Muscle of back (tissue), 13 donors: ENCODE measurements around the gene GPR148. TPM values are rescaled to one million over a fixed set of nuclear protein-coding genes. Genes with fewer than 3 reads are reported as not detected.
"Not testable (repeated sequence)": the region's sequence is repeated elsewhere in the genome, so short reads cannot be mapped to it uniquely, and the experiment has no call there.

Experiments used
- DNase-seq, 3 donors: peaks; one replicate each; pipeline versions ENCODE4 v3.0.0 to v3.0.0-alpha.2; 2013
- long read RNA-seq, 9 donors: transcript quantifications; one replicate each; lab custom pipeline, GENCODE V29; 2026
- polyA plus RNA-seq, 10 donors: library from polyadenylated mRNA; unstranded; fragments of 120-200 nt; gene quantifications; one replicate each; pipeline ENCODE4 v1.2.1, GENCODE V29; 2013; ENCODE audit not compliant: insufficient read length in 10 of 10

Gene GPR148, protein sequence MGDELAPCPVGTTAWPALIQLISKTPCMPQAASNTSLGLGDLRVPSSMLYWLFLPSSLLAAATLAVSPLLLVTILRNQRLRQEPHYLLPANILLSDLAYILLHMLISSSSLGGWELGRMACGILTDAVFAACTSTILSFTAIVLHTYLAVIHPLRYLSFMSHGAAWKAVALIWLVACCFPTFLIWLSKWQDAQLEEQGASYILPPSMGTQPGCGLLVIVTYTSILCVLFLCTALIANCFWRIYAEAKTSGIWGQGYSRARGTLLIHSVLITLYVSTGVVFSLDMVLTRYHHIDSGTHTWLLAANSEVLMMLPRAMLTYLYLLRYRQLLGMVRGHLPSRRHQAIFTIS
- not detected for polyA plus RNA-seq
- long read RNA-seq, donor 1, result 0 reads
- long read RNA-seq, donor 2, result 0 reads
- long read RNA-seq, donor 3, result 0 reads
- long read RNA-seq, donor 4, result 0 reads
- long read RNA-seq, donor 5, result 0 reads
- long read RNA-seq, donor 6, result 0 reads
- long read RNA-seq, donor 7, result 0 reads
- long read RNA-seq, donor 8, result 0 reads
- long read RNA-seq, donor 9, result 0 reads

DNA sequence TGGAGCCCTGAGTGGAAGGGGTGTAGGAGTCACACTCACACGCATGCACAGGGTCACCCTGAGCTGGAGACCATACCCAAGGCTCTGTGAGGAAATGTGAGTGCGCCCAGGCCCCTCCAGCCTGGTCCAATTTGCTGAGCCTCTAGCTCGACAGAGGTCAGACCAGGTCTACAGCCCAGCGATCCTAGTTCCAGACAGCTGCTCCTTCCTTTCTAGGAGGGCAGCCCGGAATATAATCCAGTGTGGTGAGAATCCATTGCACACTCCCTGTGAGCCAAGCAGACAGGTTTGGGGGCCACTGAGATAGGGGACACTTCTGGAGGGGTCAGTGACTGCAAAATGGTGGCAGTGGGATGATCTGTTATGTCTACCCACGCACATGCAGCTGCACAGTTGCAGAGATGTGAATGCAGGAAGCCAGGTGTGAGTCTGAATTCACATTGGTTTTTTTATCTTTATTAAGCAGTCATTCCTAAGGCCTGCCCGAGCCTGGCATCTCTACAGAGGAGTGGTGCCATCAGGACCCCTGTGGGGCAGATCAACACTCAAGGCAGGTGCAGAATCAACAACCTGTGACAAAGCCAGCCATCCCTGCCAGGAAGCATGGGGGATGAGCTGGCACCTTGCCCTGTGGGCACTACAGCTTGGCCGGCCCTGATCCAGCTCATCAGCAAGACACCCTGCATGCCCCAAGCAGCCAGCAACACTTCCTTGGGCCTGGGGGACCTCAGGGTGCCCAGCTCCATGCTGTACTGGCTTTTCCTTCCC lies at the start of gene GPR148:
Gene GPR148, plus strand, starts transcription at position 522 of the 768 bp plus-strand sequence. Its CDS starts 82 bp downstream, at position 604.
- DNase-seq, result no peak

DNA sequence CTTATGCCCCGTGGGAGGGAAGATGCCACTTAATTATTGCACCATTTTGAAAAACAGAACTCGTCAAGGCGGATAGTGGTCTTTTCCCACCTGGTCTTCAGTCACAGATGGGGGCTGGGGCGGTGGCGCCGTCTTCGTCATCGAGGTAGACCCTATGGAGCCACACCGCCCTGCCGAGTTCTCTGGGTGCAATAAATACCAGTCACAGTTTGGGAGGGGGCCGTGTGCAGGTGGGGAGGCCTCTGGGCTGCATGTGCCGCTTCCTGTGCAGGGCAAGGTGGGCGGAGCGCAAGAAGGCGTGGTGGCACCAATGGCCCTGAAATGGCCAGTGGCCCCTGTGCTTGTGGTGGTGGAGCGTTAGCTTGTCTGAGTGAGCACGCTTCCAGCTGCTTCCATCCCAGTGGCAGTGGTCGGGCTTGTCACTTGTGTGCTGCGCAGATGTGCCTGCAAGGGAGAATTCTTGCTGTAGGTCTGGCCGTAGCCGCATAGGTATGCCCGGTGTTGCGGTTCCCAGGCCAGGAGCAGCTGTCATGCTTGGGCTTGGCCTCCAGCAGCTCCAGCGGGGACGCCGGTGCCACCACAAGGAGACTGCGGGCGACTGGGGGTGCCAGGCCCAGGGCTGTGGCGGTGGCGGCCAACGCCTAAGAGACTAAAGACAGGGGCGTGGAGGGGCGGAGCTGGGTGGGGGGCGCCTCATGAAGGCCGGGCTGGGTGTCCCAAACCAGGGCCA lies 36.7 kb upstream of the GPR148 start:
- not testable (repeated sequence) for DNase-seq

DNA sequence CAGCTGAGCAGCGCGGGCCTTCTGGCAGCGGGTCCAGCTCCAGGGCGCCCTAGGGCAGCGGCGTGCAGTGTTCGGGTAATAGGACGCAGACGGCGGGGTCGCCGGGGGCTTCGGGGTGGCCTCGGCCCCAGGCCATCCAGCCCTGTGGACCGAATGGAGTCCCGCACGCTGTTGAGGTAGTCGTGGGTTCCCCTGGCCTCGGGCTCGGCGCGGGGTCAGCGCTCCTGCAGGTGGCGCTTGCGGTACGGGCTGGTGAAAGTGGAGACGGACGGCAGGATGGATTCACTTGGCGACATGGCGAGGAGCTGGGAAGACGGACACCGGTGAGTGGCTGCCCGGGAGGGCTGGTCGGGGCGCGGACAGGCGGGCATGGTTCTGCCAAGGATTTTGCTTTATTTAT lies 35.4 kb upstream of the GPR148 start:
- peak in 2 of 3 donors; percentile 0 to 2 for DNase-seq

DNA sequence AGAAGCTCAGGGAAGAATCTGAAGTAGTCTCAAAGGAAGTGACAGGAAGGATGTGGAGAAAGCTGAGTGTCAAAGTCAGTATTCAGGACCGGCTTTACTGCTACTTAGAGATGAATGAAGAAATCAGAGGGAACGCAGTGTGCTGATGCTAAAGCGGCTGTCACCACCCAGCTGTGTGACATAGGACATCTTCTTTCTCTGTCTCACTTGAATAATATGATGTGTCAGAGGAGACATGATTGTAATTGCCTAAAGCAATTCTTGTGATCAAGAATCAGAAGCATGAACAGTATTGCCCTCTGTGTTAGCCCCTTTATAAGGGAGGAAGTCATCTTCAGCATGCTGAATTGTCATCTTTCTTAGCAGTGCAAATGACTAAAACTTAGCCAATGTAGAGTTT lies 25.6 kb upstream of the GPR148 start:
- not testable (repeated sequence) for DNase-seq

DNA sequence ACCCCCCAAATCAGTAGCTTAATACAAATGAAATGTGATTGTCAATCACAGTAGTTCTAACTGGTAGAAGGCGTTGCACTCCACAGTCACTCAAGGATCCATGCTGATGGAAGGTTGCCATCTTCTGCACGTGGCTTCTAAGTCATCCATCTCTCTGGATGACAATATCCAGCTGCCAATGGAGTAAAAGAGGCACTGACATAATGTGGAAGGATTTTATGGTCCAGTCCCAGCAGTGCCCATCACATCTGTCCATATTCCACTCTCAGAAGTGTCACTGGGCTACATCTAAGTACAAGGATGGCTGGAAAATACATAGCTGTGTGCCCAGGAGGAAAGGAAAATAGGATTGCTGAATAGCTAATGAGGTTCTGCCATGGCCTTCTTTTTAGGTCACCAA lies 14.1 kb upstream of the GPR148 start:
- not testable (repeated sequence) for DNase-seq

DNA sequence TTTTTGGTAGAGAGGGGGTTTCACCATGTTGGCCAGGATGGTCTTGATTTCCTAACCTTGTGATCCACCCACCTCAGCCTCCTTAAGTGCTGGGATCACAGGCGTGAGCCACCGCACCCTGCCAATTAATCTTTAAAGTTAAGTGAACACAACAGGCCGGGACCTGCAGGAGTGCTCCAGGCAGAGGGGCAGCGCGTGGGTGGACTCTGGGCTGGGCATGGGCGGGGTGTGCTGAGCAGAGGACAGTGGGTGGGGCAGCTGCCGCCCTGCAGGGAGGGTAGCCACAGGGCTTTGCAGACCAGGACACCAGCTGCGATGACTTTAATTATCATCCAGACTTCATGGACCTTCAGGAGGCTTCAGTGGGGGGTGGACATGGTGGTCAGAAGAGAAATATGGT lies 8.8 kb upstream of the GPR148 start:
- no peak for DNase-seq

DNA sequence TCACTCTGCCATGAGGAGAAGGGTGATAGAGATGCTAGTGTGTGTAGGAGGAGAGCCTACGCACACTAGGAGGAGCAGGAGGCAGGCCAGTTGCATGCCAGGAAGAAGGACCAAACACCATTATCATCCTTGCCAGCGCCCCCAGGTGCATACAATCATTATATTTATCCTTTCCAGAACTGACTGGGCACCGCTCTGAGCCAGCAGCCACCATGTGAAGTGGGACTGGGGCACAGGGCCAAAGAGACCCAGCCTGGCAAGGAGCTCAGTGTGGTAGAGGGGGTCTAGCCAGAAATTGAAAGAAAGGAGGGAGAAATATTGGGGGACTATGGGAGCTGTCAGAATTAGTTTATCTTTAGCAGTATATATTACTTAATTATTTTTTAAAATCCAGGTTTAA lies 8.3 kb upstream of the GPR148 start:
- DNase-seq, result no peak

DNA sequence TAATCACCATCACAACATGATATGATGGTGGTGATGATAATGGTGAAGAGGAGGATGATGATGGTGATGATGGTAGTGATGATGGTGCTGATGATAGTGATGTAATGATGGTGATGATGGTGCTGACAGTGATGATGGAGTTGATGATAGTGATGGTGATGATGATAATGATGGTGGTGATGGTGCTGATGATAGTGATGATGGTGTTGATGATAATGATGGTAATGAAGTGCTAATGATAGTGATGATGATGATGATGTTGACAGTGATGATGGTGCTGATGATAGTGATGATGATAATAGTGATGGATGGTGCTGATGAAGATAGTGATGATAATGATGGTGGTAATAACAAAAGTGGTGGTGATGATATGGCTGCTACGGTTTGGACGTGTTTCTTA lies 4.4 kb upstream of the GPR148 start:
- no peak for DNase-seq

DNA sequence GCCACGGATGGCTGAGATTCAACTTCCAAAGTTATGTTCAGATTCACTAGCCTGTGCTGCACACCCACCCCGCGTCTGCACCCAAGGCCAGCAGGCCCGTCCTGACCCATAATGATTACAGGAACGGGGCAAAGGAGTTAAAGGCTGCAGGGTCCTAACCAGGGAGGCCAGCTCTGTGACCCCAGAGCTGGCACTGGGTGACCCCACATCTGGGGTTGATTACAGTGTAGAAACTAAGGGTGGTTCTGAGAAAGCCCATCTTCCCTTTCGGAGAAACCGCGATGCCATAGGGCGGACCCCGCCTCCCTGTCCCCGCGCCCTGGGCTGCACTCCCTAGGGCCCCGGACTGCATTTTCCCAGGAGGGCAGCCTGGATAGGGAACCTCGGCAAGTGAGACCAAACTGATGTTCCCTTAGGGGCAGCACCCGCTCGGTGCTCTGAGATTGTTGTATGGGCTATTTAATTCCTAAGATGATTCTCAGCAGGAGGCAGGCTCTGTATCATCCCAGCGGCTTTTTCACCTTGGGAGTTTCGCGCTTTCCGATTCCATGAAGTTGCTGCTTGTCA lies 2.2 kb upstream of the GPR148 start:
- no peak for DNase-seq

DNA sequence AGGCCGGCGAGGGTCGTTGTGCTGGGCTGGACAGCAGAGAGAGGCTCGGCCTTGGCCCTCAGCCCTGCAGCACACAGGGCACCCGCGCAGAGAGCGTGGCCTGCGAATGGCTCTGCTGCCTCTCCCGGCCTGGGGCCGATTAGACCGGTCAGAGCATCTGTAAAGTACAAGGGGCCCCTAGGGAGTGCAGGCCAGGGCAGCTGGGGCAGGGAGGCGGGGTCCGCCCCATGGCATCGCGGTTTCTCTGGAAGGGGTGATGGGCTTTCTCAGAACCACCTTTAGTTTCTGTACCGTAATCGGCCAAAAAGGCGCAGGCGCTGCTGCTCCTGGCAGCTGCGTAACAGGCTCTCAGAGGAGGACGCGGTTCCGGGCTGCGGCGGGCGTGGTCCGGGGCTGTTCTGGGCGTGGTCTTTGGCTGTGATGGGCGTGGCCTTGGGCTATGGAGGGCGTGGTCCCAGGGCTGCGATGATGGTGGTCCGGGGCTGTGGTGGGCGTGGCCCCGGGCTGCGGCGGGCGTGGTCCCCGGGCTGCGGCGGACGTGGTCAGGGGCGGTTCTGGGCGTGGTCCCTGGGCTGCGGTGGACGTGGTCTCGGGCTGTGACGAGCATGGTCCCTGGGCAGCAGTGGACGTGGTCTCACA lies 1.5 kb upstream of the GPR148 start:
- DNase-seq, result peak; percentile 47 to 74 (median 55)

DNA sequence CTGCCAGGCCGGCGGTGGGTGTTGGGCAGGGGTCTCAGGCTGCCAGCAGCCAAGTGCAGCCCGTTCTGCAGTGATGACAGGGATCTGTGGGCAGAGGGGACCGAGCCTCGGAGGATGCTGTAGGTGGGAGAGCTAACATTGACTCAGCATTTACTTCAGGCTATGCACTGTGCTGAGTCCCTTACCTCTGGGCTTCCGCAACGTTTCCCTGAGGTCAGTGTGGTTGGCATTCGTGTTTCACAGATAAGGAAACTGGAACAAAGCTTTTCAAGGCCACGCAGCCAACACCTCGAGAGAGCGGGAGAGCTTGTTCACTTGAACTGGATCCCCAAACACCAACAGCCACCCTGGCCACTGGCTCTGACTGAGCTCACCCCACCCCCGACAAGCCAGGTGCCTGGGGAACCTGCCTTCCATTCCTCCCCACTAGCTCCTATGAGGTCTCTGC lies 839 bp upstream of the GPR148 start:
- DNase-seq, result no peak

DNA sequence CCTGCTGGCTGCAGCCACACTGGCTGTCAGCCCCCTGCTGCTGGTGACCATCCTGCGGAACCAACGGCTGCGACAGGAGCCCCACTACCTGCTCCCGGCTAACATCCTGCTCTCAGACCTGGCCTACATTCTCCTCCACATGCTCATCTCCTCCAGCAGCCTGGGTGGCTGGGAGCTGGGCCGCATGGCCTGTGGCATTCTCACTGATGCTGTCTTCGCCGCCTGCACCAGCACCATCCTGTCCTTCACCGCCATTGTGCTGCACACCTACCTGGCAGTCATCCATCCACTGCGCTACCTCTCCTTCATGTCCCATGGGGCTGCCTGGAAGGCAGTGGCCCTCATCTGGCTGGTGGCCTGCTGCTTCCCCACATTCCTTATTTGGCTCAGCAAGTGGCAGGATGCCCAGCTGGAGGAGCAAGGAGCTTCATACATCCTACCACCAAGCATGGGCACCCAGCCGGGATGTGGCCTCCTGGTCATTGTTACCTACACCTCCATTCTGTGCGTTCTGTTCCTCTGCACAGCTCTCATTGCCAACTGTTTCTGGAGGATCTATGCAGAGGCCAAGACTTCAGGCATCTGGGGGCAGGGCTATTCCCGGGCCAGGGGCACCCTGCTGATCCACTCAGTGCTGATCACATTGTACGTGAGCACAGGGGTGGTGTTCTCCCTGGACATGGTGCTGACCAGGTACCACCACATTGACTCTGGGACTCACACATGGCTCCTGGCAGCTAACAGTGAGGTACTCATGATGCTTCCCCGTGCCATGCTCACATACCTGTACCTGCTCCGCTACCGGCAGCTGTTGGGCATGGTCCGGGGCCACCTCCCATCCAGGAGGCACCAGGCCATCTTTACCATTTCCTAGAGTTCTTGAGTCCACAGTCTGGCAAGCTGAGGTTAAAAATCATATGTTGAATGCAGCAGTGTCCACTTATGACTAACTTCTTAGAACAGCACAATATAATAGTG lies 741 bp downstream of the GPR148 start:
- no peak for DNase-seq

DNA sequence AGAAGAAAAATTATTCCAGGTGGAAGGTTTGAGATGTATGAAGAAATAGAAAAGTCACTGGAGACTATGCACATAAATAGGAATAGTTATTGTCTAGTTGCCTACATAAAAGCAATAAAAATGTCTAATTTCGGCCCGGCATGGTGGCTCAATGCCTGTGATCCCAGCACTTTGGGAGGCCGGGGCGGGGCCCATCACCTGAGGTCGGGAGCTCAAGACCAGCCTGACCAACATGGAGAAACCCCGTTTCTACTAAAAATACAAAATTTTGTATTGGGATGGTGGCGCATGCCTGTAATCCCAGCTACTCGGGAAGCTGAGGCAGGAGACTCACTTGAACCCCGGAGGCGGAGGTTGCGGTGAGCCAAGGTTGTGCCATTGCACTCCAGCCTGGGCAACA lies 3.4 kb downstream of the GPR148 start:
- DNase-seq, result not testable (repeated sequence)

DNA sequence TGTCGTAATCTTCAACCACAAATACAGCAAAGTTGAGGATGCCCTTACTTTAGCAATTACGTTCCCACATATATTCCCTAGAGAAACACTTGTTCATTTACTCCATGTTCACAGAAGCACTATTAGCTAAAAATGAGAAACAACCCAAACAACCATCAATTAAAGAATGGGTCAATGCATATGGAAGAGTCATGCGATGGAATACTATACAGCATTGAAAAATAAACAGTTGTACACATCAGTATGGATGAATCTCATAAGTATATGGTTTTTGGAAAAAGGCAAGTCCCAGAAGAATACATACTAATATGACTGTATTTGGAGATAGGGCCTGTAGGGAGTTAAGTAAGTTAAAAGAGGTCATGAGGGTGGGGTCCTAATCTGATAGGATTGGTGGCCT lies 6.3 kb downstream of the GPR148 start:
- DNase-seq, result no peak

DNA sequence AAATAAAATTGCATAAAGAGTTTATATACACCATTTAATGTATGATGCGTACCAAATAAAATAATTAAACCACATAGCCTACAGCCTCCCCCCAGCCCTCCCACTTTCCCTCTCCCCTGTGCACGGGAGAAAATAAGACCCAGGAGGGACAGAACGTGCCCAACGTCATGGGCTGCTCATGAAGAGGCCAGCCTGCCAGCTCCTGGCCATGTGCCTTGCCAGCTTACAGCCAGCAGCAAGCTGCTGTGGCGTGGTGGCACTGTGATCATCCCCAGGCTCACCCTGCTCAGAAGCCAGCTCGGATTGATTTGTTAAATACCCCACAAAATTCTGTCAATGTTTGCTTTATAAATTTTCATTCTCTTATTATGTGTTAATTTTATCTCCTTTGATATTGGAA lies 7.6 kb downstream of the GPR148 start:
- no peak for DNase-seq

DNA sequence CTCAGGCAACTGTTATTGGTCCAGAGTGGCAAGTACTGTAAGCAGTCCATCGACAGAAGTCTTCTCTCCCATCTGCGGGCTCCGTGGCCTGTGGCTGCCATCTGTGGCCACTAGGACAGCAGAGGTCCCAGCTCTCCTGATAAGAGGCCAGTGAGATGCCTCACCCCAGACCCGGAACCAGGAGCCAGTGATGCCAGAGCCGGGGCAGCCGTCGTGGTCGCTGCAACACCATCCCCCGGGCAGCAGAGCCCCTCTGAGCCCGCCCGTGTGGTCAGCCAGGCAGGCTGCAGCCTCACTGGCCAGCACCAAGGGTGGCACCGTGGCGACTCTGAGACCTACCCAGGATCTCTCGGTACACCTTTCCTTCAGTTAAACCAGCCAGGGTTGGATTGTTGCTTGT lies 8.7 kb downstream of the GPR148 start:
- no peak for DNase-seq

DNA sequence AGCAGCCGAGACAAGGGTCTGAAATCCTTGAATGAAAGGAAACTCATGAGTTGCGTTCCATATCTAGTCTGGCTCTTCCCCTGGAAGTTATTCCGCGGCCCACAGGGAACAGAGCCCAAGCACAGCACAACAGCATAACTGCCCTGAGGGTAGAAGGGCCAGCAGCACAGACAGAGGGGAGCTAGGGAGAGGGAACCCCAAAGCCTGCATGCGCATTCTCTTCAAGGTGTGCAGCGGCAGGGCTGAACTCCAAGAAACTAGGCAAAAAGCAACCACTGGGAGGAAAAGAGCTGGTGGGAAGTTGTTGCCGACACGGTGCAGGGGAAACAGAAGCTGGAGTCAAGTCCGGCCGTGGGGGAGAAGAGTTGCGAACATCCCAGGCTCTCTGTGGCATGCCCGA lies 11.8 kb downstream of the GPR148 start:
- DNase-seq, result no peak

DNA sequence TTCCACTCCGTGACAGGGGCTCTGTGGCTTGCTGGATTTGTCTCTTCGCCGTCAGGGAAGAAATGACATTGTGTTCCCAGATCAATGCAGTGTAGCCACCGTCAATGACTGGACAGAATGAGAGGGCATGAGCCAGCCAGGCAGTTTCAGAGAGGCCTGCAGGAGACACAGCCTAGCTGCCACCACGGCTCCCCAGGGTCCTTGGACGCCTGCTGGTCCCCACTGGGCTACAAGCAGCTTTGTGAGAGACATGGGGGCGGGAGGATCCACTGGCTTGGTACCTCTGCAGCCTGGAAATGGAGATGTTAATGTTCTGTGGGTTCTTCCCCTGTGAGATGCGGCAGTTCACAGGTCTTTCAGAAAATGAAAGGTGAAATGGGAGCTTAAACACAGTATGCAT lies 14.4 kb downstream of the GPR148 start:
- no peak for DNase-seq

DNA sequence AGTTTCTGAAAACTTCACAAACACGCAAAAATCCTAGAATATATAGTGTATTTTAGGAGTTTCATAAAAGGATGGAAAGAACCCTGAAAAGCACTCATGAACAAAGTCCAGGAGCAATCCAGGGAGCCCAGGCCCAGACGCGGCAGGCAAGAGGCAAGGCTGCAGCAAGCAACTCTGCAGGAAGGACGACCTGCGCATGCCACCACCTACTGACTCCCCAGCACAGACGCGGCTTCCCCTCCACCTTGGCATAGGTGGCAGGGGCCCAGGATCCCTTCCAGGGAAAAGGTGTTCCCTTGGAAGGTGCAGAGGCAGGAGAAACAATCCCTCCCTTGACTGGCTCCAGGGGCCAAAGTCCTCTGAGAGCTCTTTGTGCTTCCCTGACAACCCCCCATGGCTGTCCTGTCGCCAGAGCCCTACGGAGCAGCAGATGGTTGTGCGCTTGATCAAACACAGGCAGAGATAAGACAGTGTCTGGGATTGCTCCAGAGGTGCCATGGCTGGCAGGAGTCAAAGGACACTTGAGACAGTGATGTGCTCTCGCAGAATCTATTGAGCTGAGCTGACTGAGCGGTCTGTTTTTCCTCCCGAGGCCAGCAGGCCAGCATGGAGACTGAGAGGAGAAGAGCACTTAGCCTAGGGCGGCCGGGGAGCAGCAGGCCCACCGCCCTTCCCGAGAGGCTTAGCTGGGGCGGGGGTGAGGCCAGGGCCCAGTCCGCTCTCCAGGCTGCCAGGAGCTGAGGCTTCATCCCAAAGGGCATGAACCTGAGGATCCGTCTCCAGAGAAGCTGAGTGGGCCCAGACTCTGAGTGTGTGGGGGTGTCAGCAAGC lies 15.6 kb downstream of the GPR148 start:
- DNase-seq, result no peak
